ENCODE results near the gene CDX1. TPM values are rescaled to one million over a fixed set of nuclear protein-coding genes. Genes with fewer than 3 reads are reported as not detected.
A peak's percentile ranks its signal among the peaks of the same experiment; 100 is the strongest.

The CDX1 gene
- 0.19 and 1.8 TPM in 2 replicates for total RNA-seq (2014; rRNA removed; shearing (Covaris generic))

DNA sequence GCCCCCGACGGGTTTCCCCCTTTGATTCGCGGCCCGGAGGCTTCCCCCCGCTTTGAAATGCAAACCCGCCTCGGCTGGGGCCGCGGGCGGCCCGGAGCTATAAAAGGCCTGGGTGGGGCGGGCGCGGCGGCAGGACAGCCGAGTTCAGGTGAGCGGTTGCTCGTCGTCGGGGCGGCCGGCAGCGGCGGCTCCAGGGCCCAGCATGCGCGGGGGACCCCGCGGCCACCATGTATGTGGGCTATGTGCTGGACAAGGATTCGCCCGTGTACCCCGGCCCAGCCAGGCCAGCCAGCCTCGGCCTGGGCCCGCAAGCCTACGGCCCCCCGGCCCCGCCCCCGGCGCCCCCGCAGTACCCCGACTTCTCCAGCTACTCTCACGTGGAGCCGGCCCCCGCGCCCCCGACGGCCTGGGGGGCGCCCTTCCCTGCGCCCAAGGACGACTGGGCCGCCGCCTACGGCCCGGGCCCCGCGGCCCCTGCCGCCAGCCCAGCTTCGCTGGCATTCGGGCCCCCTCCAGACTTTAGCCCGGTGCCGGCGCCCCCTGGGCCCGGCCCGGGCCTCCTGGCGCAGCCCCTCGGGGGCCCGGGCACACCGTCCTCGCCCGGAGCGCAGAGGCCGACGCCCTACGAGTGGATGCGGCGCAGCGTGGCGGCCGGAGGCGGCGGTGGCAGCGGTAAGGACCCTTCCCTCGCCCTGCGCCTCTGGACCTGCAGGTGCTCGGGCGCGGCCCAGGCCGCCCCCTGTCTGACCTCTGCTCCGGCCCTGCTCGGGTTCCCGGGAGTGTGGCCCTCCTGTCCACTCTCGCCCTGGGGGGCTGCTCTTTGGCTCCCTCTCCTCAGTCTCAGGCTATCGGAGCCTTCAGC lies at the start of gene CDX1:
Gene CDX1, plus strand, starts transcription at position 129 of the 862 bp plus-strand sequence. Its CDS starts 99 bp downstream, at position 228.
- Histone ChIP-seq H3K9me3 (replicated peaks) (no peaks in the 10 kb centered on the region), H3K27me3 (replicated peaks) (no peaks in the 10 kb centered on the region), H3K4me3 (no peak within 1 kb of the TSS), H3K36me3 (no peaks in the 10 kb centered on the region), H3K4me1 (replicated peaks) (peaks cover 5% of the 10 kb centered on the region), H3K27ac (no peak within 1 kb of the TSS)
- DNase-seq (ENCODE audit: low read depth in 1 of 2, low spot score in 2 of 2): no peak

DNA sequence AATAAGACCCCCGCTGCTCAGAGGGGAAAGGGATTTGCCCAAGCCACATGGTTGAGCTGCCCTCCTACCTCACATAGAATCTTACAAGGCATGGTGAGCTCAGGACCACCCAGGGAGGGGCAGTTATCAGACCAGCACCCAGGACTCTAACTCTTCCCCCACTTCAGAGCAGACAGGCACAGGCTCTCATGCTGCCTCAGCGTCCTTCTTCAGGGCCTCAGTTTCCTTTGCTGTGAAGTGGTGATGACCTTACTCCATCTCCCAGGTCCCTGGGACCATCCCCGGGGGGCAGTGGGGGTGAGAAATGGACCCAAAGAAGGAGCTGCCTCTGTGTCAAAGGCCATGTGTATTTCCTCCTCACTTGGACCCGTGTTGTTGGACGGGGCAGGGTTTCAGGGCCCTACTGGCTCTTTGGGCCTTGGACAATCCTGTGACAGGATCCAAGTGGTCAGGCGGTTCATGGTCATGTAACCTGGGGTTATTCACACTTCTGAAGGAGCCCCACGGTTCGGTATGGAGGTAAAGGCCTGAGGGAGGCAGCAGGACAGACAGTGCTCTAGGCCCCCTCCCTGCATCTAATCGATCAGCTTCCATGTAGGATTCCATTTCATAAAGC lies 48.5 kb upstream of the CDX1 start:
- Histone ChIP-seq H3K36me3 (peaks cover 98% of the 10 kb centered on the region), H3K27me3 (replicated peaks) (no peaks in the 10 kb centered on the region), H3K27ac (no peak overlapping the region), H3K4me3 (no peak overlapping the region), H3K9me3 (replicated peaks) (no peaks in the 10 kb centered on the region), H3K4me1 (replicated peaks) (peaks cover 6% of the 10 kb centered on the region)
- peak in 1 of 2 experiments; percentile 42 for DNase-seq (ENCODE audit: low read depth in 1 of 2, low spot score in 2 of 2)

DNA sequence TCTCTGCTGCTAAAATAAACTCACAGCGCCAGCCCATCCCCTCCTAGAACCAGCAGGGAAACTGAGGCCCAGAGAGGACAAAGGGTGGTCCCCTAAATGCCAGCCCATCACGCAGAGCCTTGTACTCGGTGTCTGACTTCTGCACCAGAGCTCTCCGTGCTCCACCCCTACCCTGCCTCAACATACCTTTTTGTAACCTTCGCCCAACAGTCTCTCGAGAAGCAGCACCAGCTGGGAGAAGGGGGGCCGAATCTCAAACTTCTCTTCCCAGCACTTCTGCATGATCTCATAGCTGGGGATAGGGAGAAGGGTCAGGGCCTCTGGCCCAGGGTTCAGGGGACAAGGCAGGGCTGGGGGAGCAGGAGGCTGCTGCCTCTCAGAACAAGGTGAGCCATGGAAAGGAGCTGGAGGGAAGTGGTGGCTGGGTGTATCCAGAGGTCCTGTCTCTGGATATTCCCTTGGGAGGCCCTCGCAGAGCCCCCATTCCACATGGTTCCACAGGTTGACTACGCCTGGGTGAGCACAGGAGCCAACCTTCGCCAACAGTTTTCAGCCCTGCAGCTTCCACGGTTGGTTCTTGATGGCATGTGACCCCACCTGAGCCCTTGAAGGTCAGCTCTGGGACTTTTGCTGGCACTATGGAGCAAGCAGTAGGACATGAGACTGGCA lies 47.9 kb upstream of the CDX1 start:
- DNase-seq (ENCODE audit: low read depth in 1 of 2, low spot score in 2 of 2): peak in 1 of 2 experiments; percentile 42
- peaks cover 97% of the 10 kb centered on the region for H3K36me3 ChIP-seq
- no peaks in the 10 kb centered on the region for H3K4me1 ChIP-seq (replicated peaks)
- no peak overlapping the region for H3K27ac ChIP-seq
- no peaks in the 10 kb centered on the region for H3K27me3 ChIP-seq (replicated peaks)
- H3K9me3 ChIP-seq (replicated peaks): no peaks in the 10 kb centered on the region
- H3K4me3 ChIP-seq: no peak overlapping the region

DNA sequence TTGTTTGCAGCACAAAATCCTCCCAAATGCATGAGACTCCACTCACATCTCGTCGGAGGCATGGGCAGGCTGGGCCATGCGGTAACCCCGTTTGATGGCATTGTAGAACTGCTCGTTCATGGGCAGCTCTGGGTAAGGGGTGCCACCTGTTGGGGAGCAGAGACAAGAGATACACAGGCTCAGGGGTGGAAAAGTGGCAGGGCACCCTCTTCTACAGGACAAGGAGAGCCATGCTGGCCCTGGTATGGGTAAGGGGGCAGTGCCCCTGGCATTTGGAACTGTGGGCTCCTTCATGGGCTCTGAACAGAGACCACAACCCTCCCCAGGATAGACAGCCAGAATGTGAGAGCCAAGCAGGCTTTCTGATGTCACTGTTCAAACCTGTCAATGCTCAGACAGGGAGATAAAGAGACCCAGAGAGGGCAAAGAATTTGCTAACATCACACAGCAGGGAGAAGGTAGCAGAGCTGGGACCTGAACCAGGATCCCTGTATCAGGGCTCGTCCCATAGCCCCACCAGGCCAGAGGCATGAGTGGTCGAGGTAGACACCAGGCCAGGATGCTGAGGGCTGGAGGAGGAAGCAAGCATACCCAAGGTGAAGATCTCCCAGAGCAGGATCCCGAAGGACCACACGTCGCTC lies 47.0 kb upstream of the CDX1 start:
- Histone ChIP-seq H3K4me1 (replicated peaks) (no peaks in the 10 kb centered on the region), H3K4me3 (no peak overlapping the region), H3K27me3 (replicated peaks) (no peaks in the 10 kb centered on the region), H3K9me3 (replicated peaks) (no peaks in the 10 kb centered on the region), H3K36me3 (peaks cover 97% of the 10 kb centered on the region), H3K27ac (no peak overlapping the region)
- DNase-seq (ENCODE audit: low read depth in 1 of 2, low spot score in 2 of 2): peak in 1 of 2 experiments; percentile 44

DNA sequence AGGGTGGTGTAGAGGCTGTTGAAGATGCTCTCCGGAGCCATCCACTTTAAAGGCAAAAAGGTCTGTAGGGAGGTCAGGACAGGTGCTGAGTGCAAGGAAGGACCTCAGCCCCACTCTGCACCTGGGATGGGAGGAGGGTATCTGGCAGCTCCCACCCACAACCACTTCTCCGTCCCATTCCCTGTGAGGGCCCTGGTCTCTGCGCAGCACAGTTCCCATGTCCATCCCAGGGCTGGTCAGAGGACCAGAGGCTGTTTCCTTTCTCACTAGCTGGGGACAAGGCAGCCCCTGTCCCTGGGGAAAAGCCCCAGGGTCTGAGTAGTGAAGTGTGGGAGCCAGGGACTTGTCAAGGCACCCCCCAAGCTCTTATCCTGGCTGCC lies 46.5 kb upstream of the CDX1 start:
- H3K27me3 ChIP-seq (replicated peaks): no peaks in the 10 kb centered on the region
- no peaks in the 10 kb centered on the region for H3K4me1 ChIP-seq (replicated peaks)
- H3K27ac ChIP-seq: no peak overlapping the region
- no peaks in the 10 kb centered on the region for H3K9me3 ChIP-seq (replicated peaks)
- peak in 1 of 2 experiments; percentile 41 for DNase-seq (ENCODE audit: low read depth in 1 of 2, low spot score in 2 of 2)
- peaks cover 94% of the 10 kb centered on the region for H3K36me3 ChIP-seq
- no peak overlapping the region for H3K4me3 ChIP-seq

DNA sequence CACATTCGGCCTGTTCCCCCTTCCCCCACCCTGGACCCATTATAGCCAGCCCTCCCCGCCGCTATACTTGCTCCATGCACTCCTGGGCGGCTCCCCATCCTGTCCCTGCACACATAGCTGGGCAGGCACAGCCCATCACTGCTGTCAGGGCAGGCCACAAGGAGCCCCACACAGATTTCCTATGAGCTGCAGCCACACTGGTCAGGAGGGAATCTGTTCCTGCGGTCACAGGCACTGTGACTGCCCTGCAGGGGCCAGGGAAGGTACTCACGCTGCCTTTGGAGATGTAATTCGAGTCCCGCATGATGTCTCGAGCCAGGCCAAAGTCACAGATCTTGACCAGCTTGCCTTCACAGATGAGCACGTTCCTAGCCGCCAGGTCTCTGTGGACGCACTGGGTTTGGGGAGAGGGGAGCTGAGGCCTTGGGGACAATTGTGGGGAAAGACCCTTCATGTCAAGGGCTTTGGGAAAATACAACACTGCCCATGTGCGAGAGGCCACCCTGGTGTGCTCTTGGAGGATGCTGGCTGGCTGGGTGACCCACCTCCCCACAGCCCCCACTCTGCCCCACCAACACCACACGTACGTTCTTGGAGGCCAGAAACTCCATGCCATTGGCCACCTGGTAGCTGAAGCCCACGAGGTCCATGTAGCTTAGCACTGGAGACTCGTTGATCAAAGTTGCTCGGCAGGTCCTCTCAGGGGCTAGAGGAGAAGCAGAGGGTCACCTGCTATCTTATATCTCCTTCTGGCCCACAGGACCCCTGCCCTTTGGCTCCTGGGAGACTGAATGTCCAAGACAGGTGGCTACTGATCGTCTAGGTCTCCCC lies 45.7 kb upstream of the CDX1 start:
- peaks cover 94% of the 10 kb centered on the region for H3K36me3 ChIP-seq
- H3K4me3 ChIP-seq: no peak overlapping the region
- peak in 1 of 2 experiments; percentile 45 for DNase-seq (ENCODE audit: low read depth in 1 of 2, low spot score in 2 of 2)
- no peaks in the 10 kb centered on the region for H3K9me3 ChIP-seq (replicated peaks)
- no peaks in the 10 kb centered on the region for H3K4me1 ChIP-seq (replicated peaks)
- H3K27me3 ChIP-seq (replicated peaks): no peaks in the 10 kb centered on the region
- no peak overlapping the region for H3K27ac ChIP-seq

DNA sequence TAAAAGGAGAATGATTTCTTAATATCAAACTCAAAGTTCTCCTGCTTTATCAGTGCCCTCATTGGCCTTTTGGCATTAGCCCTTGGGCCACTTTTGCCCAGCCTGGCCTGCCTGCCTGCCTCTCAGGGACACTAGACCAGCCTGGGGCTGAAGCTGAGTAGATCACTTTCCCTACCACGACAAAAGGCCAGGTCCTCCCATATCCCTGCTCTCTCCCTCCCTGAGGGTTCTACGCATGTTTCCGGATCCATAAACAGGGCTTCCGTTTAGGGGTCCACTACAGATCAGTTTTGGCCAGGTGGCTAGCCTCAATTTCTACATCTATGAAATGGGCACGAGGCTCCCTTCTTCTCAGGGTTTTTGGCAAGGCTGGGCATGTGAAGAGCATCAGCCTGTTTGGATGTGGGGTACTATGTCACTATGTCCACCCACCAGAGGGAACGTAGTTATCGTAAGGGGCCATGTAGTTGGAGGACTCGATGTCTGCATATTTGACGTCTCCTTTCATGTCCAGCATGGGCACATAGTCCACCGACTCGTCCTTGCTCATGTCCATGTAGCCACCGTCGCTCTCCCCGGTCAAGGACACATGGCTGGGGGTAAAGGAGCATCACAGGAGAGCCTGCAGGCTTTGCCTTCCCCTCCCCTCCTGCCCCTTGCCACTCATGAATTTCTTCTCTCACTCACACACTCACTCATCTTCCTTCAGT lies 45.0 kb upstream of the CDX1 start:
- no peak for DNase-seq (ENCODE audit: low read depth in 1 of 2, low spot score in 2 of 2)
- Histone ChIP-seq H3K27ac (no peak overlapping the region), H3K4me3 (no peak overlapping the region), H3K27me3 (replicated peaks) (no peaks in the 10 kb centered on the region), H3K9me3 (replicated peaks) (no peaks in the 10 kb centered on the region), H3K4me1 (replicated peaks) (no peaks in the 10 kb centered on the region), H3K36me3 (peaks cover 96% of the 10 kb centered on the region)

DNA sequence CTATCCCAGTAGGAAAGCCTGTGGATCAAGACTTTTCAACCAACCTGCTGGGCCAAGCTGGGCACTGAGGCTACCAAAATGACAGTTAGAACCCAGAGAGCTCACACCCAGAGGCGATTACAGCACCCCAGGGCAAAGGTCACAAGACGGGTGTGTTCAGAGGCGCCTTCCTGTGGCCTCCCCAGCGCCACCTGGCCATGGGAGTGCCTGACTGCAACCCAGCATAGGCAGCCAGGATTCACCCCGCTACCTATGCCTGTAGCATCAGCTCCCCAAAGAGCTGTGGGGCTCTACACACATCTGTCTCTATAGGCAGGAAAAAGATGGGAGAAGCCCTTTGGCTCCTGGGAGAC lies 44.4 kb upstream of the CDX1 start:
- H3K4me1 ChIP-seq (replicated peaks): no peaks in the 10 kb centered on the region
- DNase-seq (ENCODE audit: low read depth in 1 of 2, low spot score in 2 of 2): no peak
- H3K27me3 ChIP-seq (replicated peaks): no peaks in the 10 kb centered on the region
- peaks cover 96% of the 10 kb centered on the region for H3K36me3 ChIP-seq
- H3K27ac ChIP-seq: no peak overlapping the region
- no peaks in the 10 kb centered on the region for H3K9me3 ChIP-seq (replicated peaks)
- H3K4me3 ChIP-seq: no peak overlapping the region

DNA sequence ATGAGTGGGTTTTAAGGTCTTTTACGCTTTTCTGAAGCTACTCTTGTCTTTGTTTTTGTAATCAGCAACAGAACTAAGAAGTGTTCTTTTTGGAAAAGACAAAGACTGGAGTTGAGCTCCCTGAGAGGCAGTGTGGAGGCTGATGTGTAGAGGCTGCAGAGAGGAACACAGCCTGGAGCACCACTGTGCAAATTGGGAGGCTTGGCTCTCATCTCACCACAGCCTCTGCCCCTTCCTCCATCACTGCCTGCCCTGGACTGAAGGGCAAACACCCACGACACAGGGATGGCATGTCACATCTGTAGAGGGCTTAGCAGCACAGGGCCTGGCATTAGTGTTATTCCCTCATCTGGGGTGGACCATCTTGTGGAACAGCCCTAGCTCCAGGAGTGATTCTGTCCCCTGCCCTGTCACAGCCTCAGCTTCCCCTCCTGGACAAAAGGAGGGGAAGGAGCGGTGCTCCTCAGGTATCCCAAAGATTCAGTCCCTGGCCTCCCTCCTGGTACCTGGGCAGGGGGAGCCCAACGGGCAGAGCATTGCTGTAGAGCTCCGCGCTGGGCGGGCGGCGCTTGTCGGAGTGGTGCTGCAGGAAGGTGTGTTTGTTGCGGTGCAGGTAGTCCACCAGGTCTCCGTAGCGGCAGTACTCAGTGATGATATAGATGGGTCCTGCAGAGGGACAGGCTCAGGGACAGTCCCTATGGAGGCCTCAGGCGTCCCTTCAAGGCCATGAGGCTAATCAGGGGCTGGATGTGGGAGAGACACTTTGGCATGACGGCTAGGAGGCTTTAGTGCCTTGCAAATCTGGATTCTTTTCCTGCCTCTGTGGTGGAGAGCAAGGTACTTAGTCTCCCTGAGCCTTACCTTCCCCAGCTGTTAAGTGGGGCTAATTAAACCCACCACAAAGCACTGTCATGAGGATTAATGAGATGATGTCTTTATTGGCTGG lies 43.8 kb upstream of the CDX1 start:
- Histone ChIP-seq H3K4me1 (replicated peaks) (no peaks in the 10 kb centered on the region), H3K36me3 (peaks cover 93% of the 10 kb centered on the region), H3K27ac (no peak overlapping the region), H3K27me3 (replicated peaks) (no peaks in the 10 kb centered on the region), H3K4me3 (no peak overlapping the region), H3K9me3 (replicated peaks) (no peaks in the 10 kb centered on the region)
- DNase-seq (ENCODE audit: low read depth in 1 of 2, low spot score in 2 of 2): no peak

DNA sequence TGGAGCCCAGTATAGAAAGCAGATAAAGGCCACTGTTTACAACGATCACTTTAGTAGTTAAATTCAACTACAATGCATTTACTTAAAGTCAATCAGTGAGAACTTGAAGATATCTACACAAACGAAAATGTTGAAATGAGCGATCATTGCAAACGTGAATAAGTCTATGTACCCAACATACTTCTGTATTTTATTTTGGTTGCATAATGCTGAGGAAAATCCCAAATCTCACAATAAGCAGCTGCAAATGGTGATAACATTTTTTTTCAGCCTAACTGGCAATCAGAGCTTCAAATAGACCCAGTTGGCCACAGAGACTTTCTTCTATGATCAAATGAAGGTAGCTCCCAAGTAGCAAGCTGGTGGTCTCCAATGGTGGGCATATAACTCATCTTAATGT lies 43.0 kb upstream of the CDX1 start:
- H3K9me3 ChIP-seq (replicated peaks): no peaks in the 10 kb centered on the region
- DNase-seq (ENCODE audit: low read depth in 1 of 2, low spot score in 2 of 2): no peak
- no peaks in the 10 kb centered on the region for H3K27me3 ChIP-seq (replicated peaks)
- peaks cover 93% of the 10 kb centered on the region for H3K36me3 ChIP-seq
- no peaks in the 10 kb centered on the region for H3K4me1 ChIP-seq (replicated peaks)
- H3K27ac ChIP-seq: no peak overlapping the region
- H3K4me3 ChIP-seq: no peak overlapping the region

DNA sequence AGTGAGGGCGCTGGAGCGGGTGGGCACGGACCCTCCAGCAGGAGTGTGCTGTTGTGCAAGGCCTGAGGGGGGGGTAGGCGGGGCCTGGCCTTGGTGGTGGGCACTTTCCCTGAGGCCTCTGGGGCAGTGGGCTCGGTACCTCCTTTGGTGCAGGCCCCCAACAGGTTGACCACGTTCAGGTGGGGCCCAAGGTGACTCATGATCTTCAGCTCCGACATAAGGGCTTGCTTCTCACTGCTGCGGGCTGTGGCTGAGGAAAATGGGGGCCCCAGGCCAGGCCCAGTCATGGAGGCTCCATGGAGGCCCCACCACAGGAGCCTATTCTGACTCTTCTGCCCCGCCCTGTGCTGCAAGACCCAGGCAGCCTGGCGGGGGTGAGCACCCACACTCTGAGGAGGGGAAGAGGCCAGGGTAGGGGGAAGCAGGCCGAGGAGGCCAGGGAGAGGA lies 42.4 kb upstream of the CDX1 start:
- Histone ChIP-seq H3K4me3 (no peak overlapping the region), H3K27me3 (replicated peaks) (no peaks in the 10 kb centered on the region), H3K36me3 (peaks cover 93% of the 10 kb centered on the region), H3K27ac (no peak overlapping the region), H3K4me1 (replicated peaks) (no peaks in the 10 kb centered on the region), H3K9me3 (replicated peaks) (no peaks in the 10 kb centered on the region)
- DNase-seq (ENCODE audit: low read depth in 1 of 2, low spot score in 2 of 2): no peak

DNA sequence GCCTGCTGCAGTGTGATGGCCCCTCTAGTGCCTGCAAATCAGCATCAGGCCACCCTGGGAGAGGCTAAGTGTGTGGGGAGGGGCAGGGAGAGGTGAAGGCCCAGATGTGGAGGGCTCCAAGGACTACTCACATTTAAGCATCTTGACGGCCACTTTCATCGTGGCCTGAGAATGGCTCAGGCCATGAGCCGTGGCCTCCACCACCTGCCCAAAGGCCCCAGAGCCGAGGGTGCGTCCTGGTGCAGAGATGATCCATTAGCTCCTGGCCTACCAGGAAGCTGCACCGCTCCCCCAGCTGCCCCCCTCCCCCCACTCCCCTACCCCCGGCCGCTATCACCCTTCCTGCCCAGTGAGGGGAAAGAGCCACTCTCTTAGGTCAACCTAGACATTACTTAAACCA lies 42.0 kb upstream of the CDX1 start:
- H3K36me3 ChIP-seq: peaks cover 93% of the 10 kb centered on the region

More for the DNA sequence above, 42.0 kb upstream of the CDX1 start:
- no peak for DNase-seq (ENCODE audit: low read depth in 1 of 2, low spot score in 2 of 2)
- Histone ChIP-seq H3K4me1 (replicated peaks) (peaks cover 3% of the 10 kb centered on the region), H3K4me3 (no peak overlapping the region), H3K27ac (no peak overlapping the region), H3K9me3 (replicated peaks) (no peaks in the 10 kb centered on the region), H3K27me3 (replicated peaks) (no peaks in the 10 kb centered on the region)
